Upper lobe of left lung (tissue), 6 donors: ENCODE measurements around the gene TMPRSS2. TPM values are rescaled to one million over a fixed set of nuclear protein-coding genes. Genes with fewer than 3 reads are reported as not detected.

Experiments used
- ATAC-seq, 2 donors: fragments of 200-7000 bp; cut with Tn5 transposase; one replicate each; pipeline ENCODE4 v1.9.1; 2022; ENCODE audit warnings: mild to moderate bottlenecking in 2 of 2, moderate library complexity in 2 of 2; ENCODE audit not compliant: low FRiP score in 2 of 2
- DNase-seq, 2 donors: peaks; one replicate each; pipeline ENCODE4 v3.0.0-alpha.2; 2019 to 2020
- H3K27ac ChIP-seq, 4 donors: fragments of 200-600 bp; sonication (generic); one replicate each; pipeline ENCODE4 v1.5.1; 2016 to 2019
- H3K27me3 ChIP-seq, 4 donors: fragments of 200-600 bp; sonication (generic); one replicate each; pipeline ENCODE4 v1.5.1; 2017 to 2019
- H3K36me3 ChIP-seq, 4 donors: fragments of 200-600 bp; sonication (generic); one replicate each; pipeline ENCODE4 v1.5.1; 2016 to 2019
- H3K4me1 ChIP-seq, 4 donors: fragments of 200-600 bp; sonication (generic); one replicate each; pipeline ENCODE4 v1.5.1; 2018 to 2019
- H3K4me3 ChIP-seq, 4 donors: fragments of 200-600 bp; sonication (generic); one replicate each; pipeline ENCODE4 v1.5.1; 2017 to 2019; ENCODE audit warnings: mild to moderate bottlenecking in 2 of 4, moderate library complexity in 1 of 4
- H3K9me3 ChIP-seq, 4 donors: fragments of 200-600 bp; sonication (generic); one replicate each; pipeline ENCODE4 v1.5.1; 2018 to 2019
- CTCF ChIP-seq, 6 experiments: fragments of 450-650 bp in 4 of 6; fragments of 200-600 bp in 2 of 6; sonication (generic) in 2 of 6; IDR thresholded peaks; one replicate each; pipeline ENCODE4 v1.5.1; 2016 to 2019; ENCODE audit warnings: antibody characterized with exemption in 6 of 6
- EP300 ChIP-seq, 4 donors: sonication (generic); formaldehyde crosslinking; IDR thresholded peaks; one replicate each; pipeline ENCODE4 v1.5.1; 2017; ENCODE audit warnings: antibody characterized with exemption in 4 of 4, control low read depth in 2 of 4
- POLR2A ChIP-seq, 4 donors: fragments of 450-650 bp; IDR thresholded peaks; one replicate each; pipeline ENCODE4 v1.5.1; 2016 to 2017; ENCODE audit warnings: antibody characterized with exemption in 4 of 4, mild to moderate bottlenecking in 2 of 4
- POLR2AphosphoS5 ChIP-seq, 2 donors: sonication (generic); formaldehyde crosslinking; IDR thresholded peaks; one replicate each; pipeline ENCODE4 v1.5.1; 2017; ENCODE audit warnings: antibody characterized with exemption in 2 of 2
- WGBS, 2 donors: methylation state at CpG; one replicate each; pipeline ENCODE4 v1.1.5; 2017 to 2018; 5-methylcytosine and 5-hydroxymethylcytosine counted together
- total RNA-seq, 6 donors: library from RNA; depleted of rRNA in 4 of 6; stranded (reverse); fragments of >200 nt in 4 of 6; gene quantifications; one replicate each; pipeline versions ENCODE4 v1.1.0 to v1.2.1, GENCODE V29; 2016 to 2021
- donor health status: DM: no; HTN: no; CAD: no; lungs with moderate emphysema.
- donor health status: DM: no; HTN: yes; CAD: no; lungs with severe emphysema.

TMPRSS2 gene
- total RNA-seq, 6 donors from 2014 or later = 65.3 to 195 (median 98.5) TPM

DNA sequence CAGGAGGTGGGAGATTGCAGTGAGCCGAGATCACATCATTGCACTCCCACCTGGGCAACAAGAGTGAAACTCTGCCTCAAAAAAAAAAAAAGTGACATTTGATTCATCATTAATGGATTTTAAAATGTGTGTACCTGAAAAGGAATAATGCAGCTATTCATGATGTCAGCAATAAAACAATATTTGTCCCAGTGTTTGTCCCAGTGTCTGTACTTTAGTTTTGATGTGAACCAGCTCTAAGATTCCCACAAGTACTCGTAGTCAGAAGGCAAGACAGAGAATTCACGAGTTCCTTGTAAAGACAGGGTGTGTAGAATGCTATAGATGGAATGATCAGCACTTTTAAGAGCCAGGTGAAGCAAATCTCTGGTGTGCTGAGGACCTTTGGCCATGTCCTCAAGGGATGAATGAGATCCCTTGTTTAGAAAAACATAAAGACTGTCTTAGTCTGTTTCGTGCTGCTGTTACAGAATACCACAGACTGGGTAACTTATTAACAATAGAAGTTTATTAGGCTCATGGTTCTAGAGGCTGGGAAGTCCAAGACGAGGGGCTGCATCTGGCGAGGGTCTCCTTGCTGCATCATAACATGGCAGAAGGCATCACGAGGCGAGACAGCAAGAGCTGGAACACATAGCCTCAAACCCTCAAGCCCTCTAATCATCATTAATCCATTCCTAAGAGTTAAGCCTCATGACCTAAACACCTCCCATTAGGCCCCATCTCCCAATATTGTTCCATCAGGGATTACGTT is 12.0 kb upstream of the TMPRSS2 start:
- H3K27ac ChIP-seq = no peak overlapping the region
- H3K27me3 ChIP-seq = no peaks in the 10 kb centered on the region
- ATAC-seq (no peak), DNase-seq (no peak)
- TF ChIP-seq CTCF (IDR thresholded peaks at IDR 0.05) (no peak), POLR2A (IDR thresholded peaks at IDR 0.05) (no peak), EP300 (IDR thresholded peaks at IDR 0.05) (no peak), POLR2AphosphoS5 (IDR thresholded peaks at IDR 0.05) (no peak)
- H3K9me3 ChIP-seq = no peaks in the 10 kb centered on the region
- no peaks in the 10 kb centered on the region for H3K36me3 ChIP-seq
- no peak overlapping the region for H3K4me3 ChIP-seq
- 84 to 92% methylated on average over 9 of the region's 9 CpGs for WGBS, 2 donors
- peaks cover 0 to 5% (median 0%) of the 10 kb centered on the region in 4 donors for H3K4me1 ChIP-seq

GRCh38 chr21:41518757-41519156 is 10.8 kb upstream of the TMPRSS2 start:
- Histone ChIP-seq H3K36me3 (no peaks in the 10 kb centered on the region), H3K4me1 (peaks cover 0 to 5% (median 0%) of the 10 kb centered on the region in 4 donors), H3K27me3 (no peaks in the 10 kb centered on the region), H3K4me3 (no peak overlapping the region), H3K9me3 (no peaks in the 10 kb centered on the region), H3K27ac (no peak overlapping the region)
- 94 to 97% methylated on average over 4 of the region's 4 CpGs for WGBS, 2 donors
- no peak for TF ChIP-seq CTCF (IDR thresholded peaks at IDR 0.05)
- no peak for TF ChIP-seq POLR2A (IDR thresholded peaks at IDR 0.05)
- TF ChIP-seq POLR2AphosphoS5 (IDR thresholded peaks at IDR 0.05) = no peak
- TF ChIP-seq EP300 (IDR thresholded peaks at IDR 0.05) = no peak
- no peak for DNase-seq
- ATAC-seq = no peak

GRCh38 chr21:41511858-41512257 is 3.9 kb upstream of the TMPRSS2 start:
- no peak for DNase-seq
- H3K27me3 ChIP-seq = peaks cover 0 to 23% (median 7%) of the 10 kb centered on the region in 4 donors
- no peaks in the 10 kb centered on the region for H3K9me3 ChIP-seq
- no peaks in the 10 kb centered on the region for H3K36me3 ChIP-seq
- peaks cover 0 to 20% (median 2%) of the 10 kb centered on the region in 4 donors for H3K4me1 ChIP-seq
- TF ChIP-seq EP300 (IDR thresholded peaks at IDR 0.05) = no peak
- no peak for TF ChIP-seq POLR2A (IDR thresholded peaks at IDR 0.05)
- TF ChIP-seq CTCF (IDR thresholded peaks at IDR 0.05) = no peak
- no peak for TF ChIP-seq POLR2AphosphoS5 (IDR thresholded peaks at IDR 0.05)
- WGBS, 2 donors = 78 to 81% methylated on average over 7 of the region's 7 CpGs
- H3K27ac ChIP-seq = no peak overlapping the region
- no peak overlapping the region for H3K4me3 ChIP-seq
- ATAC-seq = no peak

DNA sequence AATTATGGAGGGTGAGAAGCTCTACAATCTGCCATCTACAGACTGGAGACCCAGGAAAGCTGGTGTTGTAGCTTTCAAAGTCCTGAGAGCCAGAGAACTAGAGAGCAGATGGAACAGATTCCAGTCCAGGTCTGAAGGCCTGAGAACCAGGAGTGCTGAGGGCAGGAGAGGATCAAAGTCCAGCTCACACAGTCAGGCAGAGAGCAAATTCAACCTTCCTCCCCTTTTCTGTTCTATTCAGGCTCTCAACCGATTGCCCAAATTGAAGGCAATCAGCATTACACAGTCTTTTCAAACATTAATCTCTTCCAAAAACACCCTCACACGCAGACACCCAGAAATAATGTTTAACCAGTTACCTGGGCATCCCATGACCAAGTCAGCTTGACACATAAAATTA is 2.5 kb upstream of the TMPRSS2 start:
- no peak overlapping the region for H3K27ac ChIP-seq
- no peaks in the 10 kb centered on the region for H3K36me3 ChIP-seq
- H3K4me3 ChIP-seq = no peak overlapping the region
- no peak for TF ChIP-seq CTCF (IDR thresholded peaks at IDR 0.05)
- TF ChIP-seq EP300 (IDR thresholded peaks at IDR 0.05) = no peak
- no peak for TF ChIP-seq POLR2AphosphoS5 (IDR thresholded peaks at IDR 0.05)
- no peak for TF ChIP-seq POLR2A (IDR thresholded peaks at IDR 0.05)
- peaks cover 0 to 23% (median 9%) of the 10 kb centered on the region in 4 donors for H3K27me3 ChIP-seq
- ATAC-seq (no peak), DNase-seq (no peak)
- 46 to 68% methylated on average over 2 of the region's 2 CpGs for WGBS, 2 donors
- H3K9me3 ChIP-seq = no peaks in the 10 kb centered on the region
- peaks cover 0 to 21% (median 2%) of the 10 kb centered on the region in 4 donors for H3K4me1 ChIP-seq

- ATAC-seq = no peak
- H3K4me3 ChIP-seq = no peak overlapping the region
- H3K36me3 ChIP-seq = no peaks in the 10 kb centered on the region
- no peaks in the 10 kb centered on the region for H3K9me3 ChIP-seq
- TF ChIP-seq POLR2A (IDR thresholded peaks at IDR 0.05) (no peak), EP300 (IDR thresholded peaks at IDR 0.05) (no peak), CTCF (IDR thresholded peaks at IDR 0.05) (no peak), POLR2AphosphoS5 (IDR thresholded peaks at IDR 0.05) (no peak)
- H3K4me1 ChIP-seq = peaks cover 0 to 23% (median 2%) of the 10 kb centered on the region in 4 donors
- no peak for DNase-seq
- H3K27ac ChIP-seq = no peak overlapping the region
- WGBS, 2 donors = 72 to 77% methylated on average over 3 of the region's 3 CpGs
- H3K27me3 ChIP-seq = peaks cover 0 to 23% (median 9%) of the 10 kb centered on the region in 4 donors
These were observed 1.8 kb upstream of the TMPRSS2 start for GRCh38 chr21:41509733-41510132.
